ENCODE data around the gene NOXO1.

- no peak for TF ChIP-seq EZH2phosphoT487 (IDR thresholded peaks at IDR 0.05; ENCODE audit: borderline replicate concordance, low read length)
- TF ChIP-seq, protein P1, sequence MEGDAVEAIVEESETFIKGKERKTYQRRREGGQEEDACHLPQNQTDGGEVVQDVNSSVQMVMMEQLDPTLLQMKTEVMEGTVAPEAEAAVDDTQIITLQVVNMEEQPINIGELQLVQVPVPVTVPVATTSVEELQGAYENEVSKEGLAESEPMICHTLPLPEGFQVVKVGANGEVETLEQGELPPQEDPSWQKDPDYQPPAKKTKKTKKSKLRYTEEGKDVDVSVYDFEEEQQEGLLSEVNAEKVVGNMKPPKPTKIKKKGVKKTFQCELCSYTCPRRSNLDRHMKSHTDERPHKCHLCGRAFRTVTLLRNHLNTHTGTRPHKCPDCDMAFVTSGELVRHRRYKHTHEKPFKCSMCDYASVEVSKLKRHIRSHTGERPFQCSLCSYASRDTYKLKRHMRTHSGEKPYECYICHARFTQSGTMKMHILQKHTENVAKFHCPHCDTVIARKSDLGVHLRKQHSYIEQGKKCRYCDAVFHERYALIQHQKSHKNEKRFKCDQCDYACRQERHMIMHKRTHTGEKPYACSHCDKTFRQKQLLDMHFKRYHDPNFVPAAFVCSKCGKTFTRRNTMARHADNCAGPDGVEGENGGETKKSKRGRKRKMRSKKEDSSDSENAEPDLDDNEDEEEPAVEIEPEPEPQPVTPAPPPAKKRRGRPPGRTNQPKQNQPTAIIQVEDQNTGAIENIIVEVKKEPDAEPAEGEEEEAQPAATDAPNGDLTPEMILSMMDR (conservative IDR thresholded peaks at IDR 0.05; ENCODE audit: low read depth, low read length), result no peak
Measured at GRCh38 chr16:1978476-1979120, 2.7 kb downstream of the NOXO1 start.

All from PC-3 (cell line).